ENCODE data around the gene RABL3.
"Not testable (repeated sequence)": the region's sequence is repeated elsewhere in the genome, so short reads cannot be mapped to it uniquely, and the experiment has no call there.

The RABL3 gene

DNA sequence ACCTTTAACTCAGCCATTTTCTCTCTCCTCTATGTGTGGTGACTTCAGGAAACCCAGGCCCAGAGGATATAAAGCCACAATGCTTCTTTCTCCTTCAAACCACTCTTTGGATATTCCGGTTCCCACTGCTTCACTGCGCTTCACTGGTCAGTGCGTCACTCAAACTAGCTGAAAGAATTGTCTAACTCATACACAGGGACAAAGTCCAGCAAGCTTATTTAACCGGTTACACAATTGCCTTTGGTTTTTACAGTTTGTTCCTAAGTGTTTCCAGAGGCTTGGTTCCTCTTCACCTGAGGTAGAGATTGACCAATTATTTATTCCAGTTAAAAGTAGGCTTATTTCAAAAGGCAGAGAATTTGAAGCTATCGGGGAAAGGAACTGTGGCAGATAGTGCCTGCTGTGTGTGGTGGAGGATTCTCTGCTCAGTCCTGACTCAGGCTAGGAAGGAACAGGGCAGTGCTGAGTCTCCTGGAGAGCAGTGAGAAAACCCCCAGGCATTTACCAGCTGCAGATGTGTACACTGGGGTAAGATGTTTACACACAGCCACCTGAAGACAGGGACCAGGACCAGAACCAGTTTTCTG lies 60.1 kb downstream of the RABL3 start, which contains the start of gene HGD:
Gene HGD (minus strand): TSS at position 145 of the 587 bp plus-strand sequence. CDS start 128 bp downstream, at position 17.
- DNase-seq (ENCODE audit: low read depth) = no peak

DNA sequence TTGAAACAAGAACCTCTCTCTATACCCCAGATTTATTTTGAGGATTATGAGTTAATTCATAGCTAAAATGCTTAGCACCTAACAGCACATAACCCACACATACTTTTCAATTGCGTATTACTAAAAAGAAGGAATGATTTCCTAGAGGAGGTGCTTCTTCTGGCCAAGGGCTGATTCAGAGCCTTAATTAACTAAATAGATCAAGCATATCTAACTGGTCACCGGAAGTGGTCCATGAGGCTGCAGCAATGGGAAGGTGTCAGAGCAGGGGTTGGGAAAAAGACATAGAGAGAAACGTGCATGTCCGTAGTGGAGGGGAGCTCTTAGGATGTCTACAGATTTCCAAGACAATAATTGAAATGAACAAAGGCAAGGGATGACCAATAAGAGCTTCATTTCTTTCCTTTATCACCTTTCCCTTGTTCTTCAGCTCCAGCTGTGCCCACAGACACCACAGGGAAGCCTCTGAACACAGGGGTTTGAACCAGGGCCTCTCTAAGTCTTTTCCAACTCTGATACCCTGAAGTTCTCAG lies 60.7 kb downstream of the RABL3 start:
- no peak for DNase-seq (ENCODE audit: low read depth)

DNA sequence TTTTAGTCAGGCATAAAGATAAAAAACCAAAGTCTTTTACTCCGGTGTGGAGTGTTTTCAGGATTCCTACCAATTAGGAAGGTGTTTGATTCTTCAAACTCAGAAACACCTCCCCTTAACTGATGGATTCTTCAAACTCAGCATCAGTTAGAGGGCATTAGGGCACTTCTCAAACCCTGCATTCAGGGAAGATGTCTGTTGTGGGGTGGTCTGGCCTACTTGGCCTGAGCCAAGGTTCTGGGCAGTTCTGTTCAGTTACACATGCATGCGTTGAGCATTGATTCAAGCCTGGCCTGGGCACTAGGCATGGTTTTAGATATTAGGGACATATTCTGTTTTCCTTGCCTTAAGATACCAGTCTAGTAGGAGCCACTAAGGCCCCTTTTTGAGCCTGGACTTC lies 61.3 kb downstream of the RABL3 start:
- no peak for DNase-seq (ENCODE audit: low read depth)

DNA sequence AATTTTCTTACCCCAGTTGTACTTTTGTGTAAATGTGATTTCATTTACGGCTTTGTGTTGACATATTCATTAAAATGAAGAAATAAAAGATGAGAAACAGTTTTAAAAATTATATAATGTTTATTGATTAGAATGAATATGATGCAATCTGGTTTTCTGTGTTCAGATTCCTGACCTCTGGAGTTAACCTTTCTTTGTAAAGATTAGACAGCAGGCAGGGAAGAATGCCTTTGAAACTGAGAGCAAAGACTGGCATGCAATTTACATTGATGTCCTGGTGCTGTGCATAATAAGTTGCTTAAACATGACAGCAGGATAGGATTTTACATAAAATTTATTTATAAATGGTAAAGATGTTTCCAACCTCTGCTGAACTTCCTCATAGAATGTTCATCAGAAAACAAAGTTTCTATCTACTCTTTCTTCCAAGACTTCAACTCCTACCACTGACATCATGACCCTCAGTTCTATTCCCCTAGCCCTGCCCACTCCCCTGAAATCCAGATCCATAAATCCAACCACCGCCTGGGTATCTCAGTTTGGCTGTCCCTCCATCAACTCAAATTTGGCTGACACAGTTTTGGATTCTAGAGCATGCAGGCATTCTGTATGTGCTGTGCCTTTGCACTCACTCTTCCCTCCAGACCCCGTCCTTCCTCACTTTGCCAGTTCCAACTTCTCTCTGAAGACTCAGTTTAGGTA lies 62.0 kb downstream of the RABL3 start:
- no peak for DNase-seq (ENCODE audit: low read depth)

DNA sequence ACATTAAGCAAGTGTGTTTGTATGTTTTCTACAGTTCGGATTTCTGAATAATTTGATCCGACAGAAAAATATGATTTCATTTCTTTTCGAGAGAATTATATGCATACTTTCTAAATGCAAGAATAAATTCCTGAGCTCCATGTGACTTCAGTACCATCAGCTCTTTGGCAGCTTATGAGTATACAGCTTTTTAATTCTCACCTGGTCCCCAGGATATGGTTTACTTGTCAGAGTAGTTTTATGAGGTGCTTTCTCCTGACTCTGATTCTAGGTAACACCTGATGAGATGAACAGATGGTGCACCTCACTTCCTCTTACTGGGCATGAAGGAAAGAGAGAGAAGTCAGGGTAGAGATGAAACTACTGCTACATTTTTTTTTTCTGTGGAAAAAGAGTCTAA lies 63.3 kb downstream of the RABL3 start:
- no peak for DNase-seq (ENCODE audit: low read depth)

DNA sequence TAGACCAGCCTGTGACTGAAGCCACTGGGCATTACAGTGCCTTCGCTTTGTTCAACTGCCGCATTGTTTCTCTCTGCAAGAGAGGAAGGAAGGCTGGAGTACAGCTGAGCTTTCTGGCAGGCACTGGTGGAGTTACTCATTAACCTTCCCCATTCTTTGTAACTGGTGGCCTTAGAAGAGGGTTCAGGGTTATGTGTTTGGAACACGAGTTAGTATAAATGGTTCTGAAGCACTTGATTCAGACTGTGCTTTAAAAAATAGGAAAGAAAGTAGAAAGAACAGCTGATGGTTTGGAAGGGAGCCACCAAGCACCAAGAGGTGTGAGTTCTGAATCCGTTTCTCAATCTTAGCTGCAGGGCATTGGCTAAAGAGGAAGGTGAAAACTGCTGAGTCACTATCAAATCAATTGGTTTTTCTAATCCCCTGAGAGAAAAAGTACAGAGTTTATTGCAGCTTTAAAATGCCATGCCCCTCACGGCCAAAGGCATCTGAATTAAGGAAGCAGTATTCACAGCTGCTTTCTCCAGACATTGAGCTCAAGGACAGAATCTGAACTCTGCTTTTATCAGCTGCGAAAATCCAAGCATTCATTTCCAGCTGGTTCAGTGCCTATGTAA lies 63.9 kb downstream of the RABL3 start:
- DNase-seq (ENCODE audit: low read depth) = no peak

DNA sequence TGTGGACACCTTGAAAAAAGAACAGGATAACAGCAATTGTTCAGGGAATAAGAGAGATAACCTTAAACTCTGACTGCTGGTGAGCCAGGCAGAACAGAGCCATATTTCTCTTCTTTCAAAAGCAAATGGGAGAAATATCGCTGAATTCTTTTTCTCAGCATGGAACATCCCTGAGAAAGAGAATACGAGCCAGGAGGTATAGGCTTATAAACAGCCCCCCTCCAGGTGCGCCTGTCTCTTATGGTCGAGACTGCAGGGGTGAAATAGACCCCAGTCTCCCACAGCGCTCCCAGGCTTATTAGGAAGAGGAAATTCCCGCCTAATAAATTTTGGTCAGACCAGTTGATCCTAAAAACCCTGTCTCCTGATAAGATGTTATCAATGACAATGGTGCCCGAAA lies 65.1 kb downstream of the RABL3 start:
- DNase-seq (ENCODE audit: low read depth) = not testable (repeated sequence)

DNA sequence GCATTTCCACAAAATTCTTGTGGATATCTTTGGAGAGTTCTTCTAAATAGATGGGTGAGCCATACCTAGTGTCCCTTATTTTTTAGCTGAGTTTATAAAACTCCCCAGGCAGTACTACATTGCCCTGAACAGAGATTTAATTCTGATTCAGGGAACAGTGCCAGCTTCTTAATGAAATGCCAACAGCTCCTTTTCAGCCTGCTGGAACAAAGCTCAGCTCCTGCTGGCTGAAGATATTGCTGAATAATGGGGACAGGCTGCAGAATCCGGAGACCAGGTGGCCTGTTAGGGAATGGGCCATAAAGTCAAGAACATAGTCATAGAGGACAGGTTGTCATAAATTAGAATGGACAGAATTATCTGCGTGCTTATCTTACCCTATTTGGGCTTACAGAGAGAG lies 69.2 kb downstream of the RABL3 start:
- DNase-seq (ENCODE audit: low read depth) = no peak

DNA sequence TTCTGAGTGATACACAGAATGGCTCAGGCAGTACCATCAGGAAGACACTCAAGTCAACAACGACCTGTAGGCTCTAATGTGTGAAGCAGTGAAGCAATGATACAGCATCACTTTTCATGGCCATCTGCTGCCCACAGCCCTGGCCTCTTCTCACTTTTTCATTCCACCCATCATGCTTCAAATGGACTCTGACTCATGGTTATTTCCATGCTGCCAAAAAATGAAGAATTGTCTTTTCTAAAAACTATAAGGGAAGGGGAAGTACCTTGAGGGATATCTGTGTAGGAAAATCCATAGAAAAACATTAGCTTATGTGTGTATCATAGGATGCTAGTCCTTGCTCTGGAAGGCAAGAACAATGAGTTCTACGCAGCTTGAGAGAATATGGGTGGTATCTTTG lies 71.7 kb downstream of the RABL3 start:
- no peak for DNase-seq (ENCODE audit: low read depth)

DNA sequence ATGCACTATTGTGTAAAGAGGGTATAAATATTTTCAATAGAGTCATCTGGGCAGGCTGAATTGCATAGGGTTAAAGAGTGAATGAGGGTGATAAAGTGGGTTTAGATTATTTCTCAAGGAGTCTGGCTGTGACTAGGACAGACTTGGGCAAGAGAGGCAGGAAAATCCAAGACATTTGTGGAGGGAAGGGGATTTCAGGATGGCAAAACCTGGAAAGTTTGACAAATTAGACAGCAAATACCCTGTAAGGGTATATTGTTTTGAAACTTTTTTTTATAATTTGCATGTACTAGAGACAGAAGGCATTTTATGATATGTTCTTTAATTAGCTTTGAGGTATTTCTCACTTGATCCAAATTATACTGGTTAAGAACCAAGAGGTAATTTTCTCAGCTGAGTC lies 77.4 kb downstream of the RABL3 start:
- DNase-seq (ENCODE audit: low read depth) = no peak

DNA sequence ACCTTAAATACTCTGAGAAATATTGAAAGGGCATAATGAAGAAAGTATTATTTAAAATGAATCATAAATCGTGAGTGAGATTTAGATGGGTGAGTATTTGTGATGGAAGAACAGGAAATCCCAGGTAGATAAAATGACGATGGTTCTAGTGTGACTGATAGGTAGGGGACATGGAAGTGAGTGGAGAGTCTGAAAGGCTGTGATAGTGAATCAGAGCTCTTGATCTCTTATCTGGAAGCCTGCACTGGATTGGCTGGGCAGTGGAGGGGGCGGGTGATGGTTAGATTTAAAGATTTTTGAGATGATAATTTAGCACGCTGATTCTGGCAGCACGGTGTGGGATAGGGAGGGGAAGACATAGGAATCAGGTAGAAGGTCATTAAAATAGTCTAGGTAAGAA lies 80.4 kb downstream of the RABL3 start:
- no peak for DNase-seq (ENCODE audit: low read depth)

DNA sequence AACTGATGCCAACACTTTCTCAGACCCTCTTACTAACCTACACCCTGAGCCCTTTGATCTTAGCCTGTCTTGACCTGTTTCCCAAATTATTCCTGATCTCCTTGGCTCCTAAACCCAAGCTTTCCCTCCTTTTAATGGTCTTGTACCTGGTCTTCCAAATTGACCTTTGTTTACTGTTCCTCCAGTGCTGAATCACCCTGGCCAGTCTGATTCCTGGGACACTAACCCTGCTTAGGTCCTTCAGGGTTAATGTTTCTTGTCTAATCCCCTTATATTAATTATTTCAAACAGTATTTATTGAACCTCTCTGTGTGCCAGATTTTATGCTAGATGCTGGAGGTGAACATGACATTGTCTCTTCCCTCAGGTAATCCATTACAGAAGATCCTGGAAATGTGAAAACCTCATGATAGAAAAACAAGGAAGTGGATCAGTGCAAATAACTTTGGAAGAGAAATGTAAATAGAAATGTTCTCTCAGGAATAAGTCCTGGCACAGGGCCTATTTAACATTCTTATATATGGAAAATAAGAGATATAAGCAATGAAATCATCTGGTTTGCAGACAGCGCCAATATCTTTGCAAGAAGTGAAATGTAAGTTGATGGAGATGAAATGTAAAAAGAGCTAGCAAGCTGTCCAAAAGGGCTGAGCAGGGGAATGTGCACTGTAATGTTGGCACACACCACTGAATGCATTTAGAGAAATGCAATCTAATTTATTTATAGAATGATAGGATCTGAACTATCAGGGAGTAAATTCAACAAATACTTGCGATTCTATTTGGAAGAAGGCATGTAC lies 81.0 kb downstream of the RABL3 start:
- DNase-seq (ENCODE audit: low read depth) = no peak

DNA sequence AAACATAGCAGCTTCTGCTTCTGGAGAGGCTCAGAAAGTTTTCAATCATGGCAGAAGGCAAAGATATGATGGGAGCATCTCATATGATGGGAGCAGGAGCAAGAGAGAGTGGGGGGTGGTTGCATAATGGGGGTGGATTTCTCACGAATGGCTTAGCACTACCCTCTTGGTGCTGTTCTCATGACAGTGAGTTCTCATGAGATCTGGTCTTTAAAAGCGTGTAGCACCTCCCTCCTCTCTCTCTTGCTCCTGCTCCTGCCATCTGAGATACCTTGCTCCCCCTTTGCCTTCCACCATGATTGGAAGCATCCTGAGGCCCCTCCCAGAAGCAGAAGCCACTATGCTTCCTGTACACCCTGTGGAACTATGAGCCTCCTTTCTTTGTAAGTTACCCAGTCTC lies 82.5 kb downstream of the RABL3 start:
- no peak for DNase-seq (ENCODE audit: low read depth)

DNA sequence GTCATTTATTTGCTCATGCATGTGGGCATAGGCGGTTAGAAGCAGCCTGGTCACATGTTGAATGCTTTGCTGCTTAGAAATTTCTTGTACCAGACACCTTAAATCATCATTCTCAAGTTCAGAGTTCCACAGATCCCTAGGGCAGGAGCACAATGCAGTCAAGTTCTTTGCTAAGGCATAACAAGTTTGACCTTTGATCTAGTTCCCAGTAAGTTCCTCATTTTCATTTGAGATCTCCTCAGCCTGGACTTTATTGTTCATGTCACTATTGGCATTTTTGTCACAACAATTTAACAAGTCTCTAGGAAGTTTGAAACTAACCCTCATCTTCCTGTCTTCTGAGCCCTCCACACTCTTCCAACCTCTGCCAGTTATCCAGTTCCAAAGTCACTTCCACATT lies 83.0 kb downstream of the RABL3 start:
- DNase-seq (ENCODE audit: low read depth) = no peak

DNA sequence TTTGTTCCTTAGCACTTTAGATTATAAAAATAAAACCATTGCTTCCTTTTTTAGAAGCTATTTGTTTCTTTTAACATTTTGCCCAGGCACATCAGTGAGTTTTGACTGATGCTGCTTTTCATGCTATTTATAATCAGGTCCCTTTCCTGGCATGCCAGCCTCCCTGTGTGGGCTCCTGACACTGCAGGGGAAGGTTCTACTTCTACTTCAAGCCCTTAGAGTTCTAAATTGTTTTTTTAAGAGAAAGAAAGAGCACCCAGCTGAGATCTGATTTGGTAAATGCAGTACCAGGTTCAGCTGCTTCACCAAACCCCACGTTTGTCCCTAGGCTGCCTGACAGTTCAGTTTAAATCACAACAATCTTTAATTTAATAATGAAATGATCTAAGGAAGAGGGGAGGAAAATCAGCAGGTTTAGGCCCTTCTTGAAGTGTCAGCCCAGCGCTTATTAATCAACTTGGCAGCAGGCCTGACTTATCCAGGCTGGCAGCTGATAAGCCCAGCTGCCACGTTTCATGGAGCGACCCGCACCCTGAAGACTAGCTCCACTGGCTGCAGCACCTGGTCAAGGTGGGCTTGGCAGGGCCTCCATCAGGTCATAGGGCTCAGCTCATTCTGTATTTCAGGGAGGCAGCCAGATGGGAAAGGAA lies 89.3 kb downstream of the RABL3 start:
- DNase-seq (ENCODE audit: low read depth) = no peak

DNA sequence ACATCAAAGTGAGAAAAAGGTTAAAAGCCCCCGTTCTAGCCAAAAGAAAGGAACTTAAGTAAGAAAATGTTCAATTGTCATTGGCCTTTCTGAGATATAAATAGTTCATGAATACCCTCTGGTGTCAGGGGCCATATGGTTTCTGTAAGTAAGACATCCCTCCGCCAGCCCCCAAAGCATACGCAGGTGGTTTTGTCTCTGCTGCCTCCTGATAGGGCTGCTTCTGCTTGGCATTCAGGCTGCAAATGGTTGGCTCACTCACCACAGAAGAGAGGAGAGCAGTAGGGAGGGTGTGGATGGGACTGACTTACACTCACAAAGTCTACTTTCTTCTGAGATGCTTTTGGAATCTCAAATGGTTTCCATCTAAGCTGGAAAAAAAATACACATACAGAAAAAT lies 90.0 kb downstream of the RABL3 start:
- no peak for DNase-seq (ENCODE audit: low read depth)

DNA sequence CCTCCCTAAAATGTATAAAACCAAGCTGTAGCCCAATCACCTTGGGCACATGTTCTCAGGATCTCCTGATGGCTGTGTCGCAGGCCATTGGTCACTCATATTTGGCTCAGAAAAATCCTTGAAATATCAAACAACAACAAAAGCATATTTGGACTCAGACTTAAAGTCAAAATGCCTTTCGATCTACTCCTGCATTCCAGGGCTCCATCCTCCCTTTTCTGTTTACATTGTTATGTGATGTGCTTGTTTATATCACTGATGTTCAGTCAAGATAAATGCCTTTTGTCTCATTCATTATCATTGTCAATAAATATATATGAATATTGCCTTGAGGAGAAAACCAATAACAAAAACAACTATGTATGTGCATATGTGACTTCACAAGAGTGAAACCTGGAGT lies 92.0 kb downstream of the RABL3 start:
- no peak for DNase-seq (ENCODE audit: low read depth)

DNA sequence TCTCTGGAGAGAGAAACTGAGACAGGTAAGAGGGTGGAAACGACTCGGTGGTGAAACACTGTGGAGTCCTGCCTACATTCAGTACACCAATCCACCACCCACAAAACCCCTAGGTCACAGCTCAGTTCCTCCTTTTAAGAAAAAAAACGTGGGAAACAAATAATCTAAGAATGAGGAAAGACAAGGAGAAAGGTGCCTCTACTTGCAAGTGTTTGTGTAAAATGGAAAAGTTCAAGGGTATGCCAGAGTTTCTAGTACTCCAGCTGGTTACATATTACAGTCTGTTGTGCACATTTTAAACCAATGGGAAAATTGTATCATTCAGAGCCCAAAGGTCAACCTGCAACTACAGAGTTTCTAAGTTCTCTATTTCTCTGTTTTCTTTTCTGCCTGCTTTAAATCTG lies 92.5 kb downstream of the RABL3 start:
- DNase-seq (ENCODE audit: low read depth) = no peak

DNA sequence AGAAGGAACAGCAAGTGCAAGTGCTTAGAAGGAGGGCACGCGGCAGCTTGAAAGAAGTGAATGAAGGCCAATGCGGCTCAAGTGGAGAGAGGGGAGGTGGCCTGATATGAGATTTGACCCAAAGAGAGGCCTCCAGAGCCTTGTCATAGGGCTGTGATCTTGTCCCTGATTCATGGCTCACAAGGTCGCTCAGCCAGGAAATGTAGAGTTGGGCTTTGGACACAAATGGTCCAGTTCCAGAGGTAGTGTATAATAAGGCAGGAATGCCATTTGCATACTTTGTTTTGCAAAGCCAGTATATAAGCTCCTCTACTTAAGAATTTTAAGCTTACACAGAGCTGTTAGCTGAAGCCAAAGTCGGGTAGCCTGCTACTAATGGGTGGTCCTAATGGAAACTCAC lies 94.0 kb downstream of the RABL3 start:
- no peak for DNase-seq (ENCODE audit: low read depth)

DNA sequence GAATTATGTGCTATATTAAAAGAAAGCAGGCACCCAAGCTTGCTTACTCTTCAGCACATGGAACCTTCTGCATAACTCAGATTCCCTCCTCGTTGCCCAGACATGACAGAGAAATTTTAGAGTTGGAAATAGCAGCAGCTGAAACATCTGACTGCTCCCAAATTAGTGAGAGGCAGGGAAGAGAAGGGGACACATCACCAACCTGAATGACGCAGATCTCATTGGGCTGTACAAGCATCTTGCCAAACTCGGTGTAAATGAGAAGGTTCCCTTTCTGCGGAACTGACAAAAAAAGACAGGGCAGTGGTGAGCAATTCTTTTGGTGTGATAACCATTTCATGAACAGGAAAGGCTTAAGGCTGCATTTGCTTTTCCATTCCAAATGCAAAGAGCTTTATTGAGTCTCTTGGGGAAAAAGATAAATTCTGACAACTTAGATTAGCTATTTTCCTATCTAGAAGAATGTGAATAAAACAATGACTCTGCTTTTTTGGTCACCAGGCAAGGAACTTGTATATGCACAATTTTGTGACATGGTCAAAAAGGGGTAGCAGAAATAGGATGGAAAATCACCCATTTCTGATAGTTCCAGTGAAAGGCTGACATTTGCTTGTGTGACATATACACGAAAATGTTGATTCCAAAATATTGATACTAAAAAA lies 95.4 kb downstream of the RABL3 start:
- no peak for DNase-seq (ENCODE audit: low read depth)

DNA sequence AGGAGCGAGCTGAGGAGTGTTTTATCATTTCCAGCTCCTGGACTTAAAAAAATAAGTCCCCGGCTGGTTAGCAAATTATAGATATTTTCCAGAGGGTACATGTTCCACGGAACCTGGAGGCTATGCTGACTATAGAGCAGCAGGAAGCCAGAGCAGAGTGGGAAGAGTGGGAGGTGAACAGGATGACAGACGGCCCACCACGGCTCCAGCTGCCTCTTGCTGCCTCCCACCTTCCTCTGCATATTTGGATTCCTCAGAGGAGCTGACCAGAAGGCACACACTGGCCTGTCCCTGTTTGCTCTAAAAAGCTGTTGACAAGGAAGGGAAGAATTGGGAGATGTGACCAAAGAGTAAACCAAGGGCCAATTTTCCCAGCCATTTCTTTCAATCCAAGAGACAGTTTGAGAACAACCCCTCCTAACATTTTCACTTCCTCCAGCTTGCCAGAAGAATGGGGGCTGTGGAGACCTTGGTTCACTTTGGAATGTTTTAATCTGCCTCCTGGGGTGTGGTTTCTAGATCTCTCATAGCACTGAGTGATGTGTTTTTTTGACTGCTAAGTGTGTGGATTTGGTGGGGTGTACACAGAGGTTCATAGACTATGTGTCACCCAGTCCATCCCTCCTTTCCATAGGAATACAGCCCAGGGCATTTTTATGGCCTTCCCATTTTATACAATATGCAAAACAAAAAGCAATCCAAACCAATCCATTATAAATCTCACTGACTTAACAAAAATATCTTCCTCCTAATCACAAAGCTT lies 97.1 kb downstream of the RABL3 start:
- DNase-seq (ENCODE audit: low read depth) = no peak

All from T-helper 22 cell (primary cell).